Muscle layer of duodenum (tissue), 2 donors: ENCODE data around the gene XYLT2.
"Not testable (repeated sequence)": the region's sequence is repeated elsewhere in the genome, so short reads cannot be mapped to it uniquely, and the experiment has no call there.

ENCODE experiments used
- H3K27ac ChIP-seq: one replicate; pipeline ENCODE4 v1.7.0; 2013; ENCODE audit warnings: mild to moderate bottlenecking, low read length
- H3K27me3 ChIP-seq: one replicate; pipeline ENCODE4 v1.7.0; 2013; ENCODE audit warnings: low read depth, mild to moderate bottlenecking, control low read depth, low read length
- H3K36me3 ChIP-seq, 2 donors: one replicate each; pipeline ENCODE4 v1.7.0; 2013; ENCODE audit warnings: low read length in 2 of 2, control low read depth in 1 of 2, mild to moderate bottlenecking in 1 of 2; ENCODE audit not compliant: insufficient read depth in 2 of 2, control insufficient read depth in 1 of 2
- H3K4me1 ChIP-seq, 2 donors: one replicate each; pipeline ENCODE4 v1.7.0; 2013; ENCODE audit warnings: low read length in 2 of 2, mild to moderate bottlenecking in 2 of 2, control low read depth in 1 of 2, moderate library complexity in 1 of 2; ENCODE audit not compliant: insufficient read depth in 2 of 2, control insufficient read depth in 1 of 2
- H3K4me3 ChIP-seq, 2 donors: one replicate each; pipeline ENCODE4 v1.7.0; 2013; ENCODE audit warnings: low read length in 2 of 2, low read depth in 1 of 2, mild to moderate bottlenecking in 1 of 2
- H3K9me3 ChIP-seq, 2 donors: one replicate each; pipeline ENCODE4 v1.7.0; 2013; ENCODE audit warnings: low read length in 2 of 2, control low read depth in 1 of 2, mild to moderate bottlenecking in 1 of 2; ENCODE audit not compliant: control insufficient read depth in 1 of 2
- donor health status: healthy.

XYLT2 gene

GRCh38 chr17:50405351-50405750 is 59.4 kb downstream of the XYLT2 start:
- H3K4me3 ChIP-seq, result not testable (repeated sequence)

GRCh38 chr17:50406578-50406977 is 60.7 kb downstream of the XYLT2 start:
- H3K9me3 ChIP-seq, result no peaks in the 10 kb centered on the region
- no peak overlapping the region for H3K4me3 ChIP-seq
- no peaks in the 10 kb centered on the region for H3K36me3 ChIP-seq
- no peaks in the 10 kb centered on the region for H3K27me3 ChIP-seq
- no peaks in the 10 kb centered on the region for H3K4me1 ChIP-seq
- no peak overlapping the region for H3K27ac ChIP-seq

More at GRCh38 chr17:50405351-50405750, 59.4 kb downstream of the XYLT2 start:
- not testable (repeated sequence) for H3K36me3 ChIP-seq, H3K27ac ChIP-seq, H3K9me3 ChIP-seq, H3K27me3 ChIP-seq, H3K4me1 ChIP-seq

GRCh38 chr17:50407921-50408320 is 62.0 kb downstream of the XYLT2 start:
- H3K4me1 ChIP-seq, result no peaks in the 10 kb centered on the region
- no peak overlapping the region for H3K4me3 ChIP-seq
- H3K9me3 ChIP-seq, result no peaks in the 10 kb centered on the region
- H3K36me3 ChIP-seq, result no peaks in the 10 kb centered on the region
- no peak overlapping the region for H3K27ac ChIP-seq
- no peaks in the 10 kb centered on the region for H3K27me3 ChIP-seq
